HG03575 (cell line): Measurements from ENCODE around the gene SH3TC2.

Experiments
- ATAC-seq: cut with Tn5 transposase; IDR thresholded peaks from one replicate; pipeline ENCODE4 v1.9.1; 2021; ENCODE audit not compliant: unreplicated experiment, insufficient number of reproducible peaks, low FRiP score; ENCODE audit errors: extremely low read depth

The SH3TC2 gene

DNA sequence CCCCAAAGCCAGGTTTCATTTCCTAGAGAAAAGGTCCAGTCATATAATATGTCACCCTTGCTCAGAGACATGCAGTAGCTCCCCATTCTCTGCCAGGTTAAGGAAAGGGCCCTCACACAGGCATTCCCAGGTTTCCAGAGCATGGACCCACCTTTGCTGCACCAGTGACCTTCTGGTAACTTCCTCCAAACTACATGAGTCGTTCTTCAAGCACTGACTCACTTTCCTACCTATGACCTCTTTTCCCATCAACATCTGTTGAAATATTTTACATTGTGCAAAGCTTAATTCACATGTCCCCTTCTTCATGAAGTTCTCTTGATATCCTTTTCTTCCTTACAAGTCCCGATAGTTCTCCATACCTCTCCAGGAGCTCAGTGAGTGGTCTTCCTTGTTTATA, 25.9 kb downstream of the SH3TC2 start:
- no peak for ATAC-seq

DNA sequence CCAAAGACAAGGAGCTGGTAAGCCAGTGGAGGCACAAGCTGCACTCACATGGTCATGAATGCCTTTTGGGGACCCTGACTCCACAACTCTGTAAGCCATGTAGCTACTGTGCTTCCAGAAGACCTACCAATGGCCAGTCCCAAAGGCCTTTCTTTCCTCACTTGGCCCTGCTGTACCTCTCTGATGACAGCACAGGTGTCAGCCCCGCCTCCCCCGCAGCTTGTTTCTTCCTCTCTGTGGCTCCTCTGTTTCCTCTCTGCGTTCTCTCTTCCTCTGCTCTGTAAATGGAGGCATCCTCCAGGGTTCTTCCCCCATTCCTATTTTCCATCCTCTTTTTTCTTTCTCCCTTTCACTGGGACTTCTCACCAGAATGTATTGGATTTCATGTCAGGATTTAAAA, 26.7 kb downstream of the SH3TC2 start:
- no peak for ATAC-seq

GRCh38 chr5:149035372-149035790, 27.5 kb downstream of the SH3TC2 start:
- ATAC-seq = no peak

GRCh38 chr5:149030838-149031397, 31.9 kb downstream of the SH3TC2 start:
- ATAC-seq = no peak

- no peak for ATAC-seq
Measured at GRCh38 chr5:149030392-149030791, 32.5 kb downstream of the SH3TC2 start.

- no peak for ATAC-seq
Measured at GRCh38 chr5:149028984-149029383, 33.9 kb downstream of the SH3TC2 start.

- ATAC-seq = no peak
Measured at GRCh38 chr5:149028161-149028560, 34.7 kb downstream of the SH3TC2 start.

DNA sequence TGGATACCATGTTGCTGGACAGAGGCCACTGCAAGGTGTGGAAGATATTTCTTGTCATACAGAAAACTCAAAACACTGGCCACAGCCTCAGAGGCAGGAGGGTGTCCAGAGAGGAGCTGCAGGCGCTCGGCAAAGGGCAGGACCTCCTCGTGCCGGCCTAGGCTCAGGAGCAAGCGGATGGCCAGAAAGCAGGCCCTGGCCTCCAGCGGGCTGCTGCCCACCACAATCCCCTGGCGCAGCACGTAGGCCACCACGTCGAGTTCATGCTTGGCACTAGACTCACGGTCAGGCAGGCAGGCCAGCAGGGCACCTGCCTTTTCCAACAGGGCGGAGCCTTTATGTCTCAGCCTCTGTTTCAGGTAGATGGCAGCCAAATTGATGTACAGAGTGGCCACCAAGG, 35.2 kb downstream of the SH3TC2 start:
- no peak for ATAC-seq

DNA sequence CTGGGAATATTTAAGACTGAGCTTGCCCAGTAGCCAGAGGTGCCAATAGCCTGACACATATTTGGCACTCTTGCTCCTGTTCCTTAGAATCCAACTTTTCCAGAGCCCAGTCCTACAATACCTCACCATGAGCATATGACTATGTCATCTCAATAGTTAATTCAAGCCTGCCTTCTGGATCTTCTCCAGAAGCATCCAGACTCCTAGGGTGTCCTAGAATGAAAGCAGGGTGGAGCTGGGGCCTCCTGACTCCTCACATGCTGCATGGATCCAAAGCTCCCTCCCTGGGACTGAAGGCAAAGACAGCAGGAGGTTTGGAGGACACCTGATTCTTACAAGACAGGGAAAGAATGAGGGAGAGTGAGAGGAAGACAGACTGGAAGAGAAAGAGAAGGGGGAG, 37.9 kb downstream of the SH3TC2 start:
- ATAC-seq = no peak

DNA sequence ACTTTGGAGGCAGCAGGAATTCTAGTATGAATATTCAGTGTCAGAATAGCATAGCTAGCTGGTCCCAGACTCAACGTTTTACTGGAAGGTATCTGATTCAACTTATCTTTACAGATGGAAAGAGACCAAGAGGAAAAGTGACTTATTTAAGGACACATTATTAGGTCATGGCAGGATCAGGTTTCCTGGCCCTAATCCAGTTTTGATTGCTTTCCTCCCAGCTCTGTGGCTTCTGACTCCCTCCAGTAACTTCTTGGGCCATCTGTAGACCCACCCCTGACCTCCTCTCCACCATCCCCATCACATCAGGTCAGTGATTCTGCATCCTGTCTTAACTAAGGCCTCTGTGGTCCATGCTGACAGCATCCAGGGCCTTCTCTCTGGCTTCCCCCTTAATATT, 38.4 kb downstream of the SH3TC2 start:
- no peak for ATAC-seq

GRCh38 chr5:149022200-149022599, 40.7 kb downstream of the SH3TC2 start:
- no peak for ATAC-seq

DNA sequence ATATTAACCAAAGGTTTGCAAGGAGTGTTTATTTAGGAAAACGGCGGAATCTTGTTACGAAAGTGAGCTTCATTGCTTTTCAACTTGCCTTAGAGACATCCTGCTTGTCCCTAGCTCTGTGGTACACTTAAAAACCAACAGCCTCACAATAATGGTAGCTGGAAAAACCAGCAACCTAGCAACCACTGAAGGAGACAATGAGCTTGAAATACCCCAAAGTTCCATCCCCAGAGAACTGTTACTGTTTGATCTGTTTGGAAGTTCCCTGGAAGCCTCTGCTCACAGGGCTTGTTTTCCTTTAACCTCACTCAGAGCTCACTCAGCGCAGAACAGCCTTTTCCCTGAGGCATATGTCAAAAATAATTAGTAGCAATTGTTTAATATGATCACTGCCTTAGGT, 43.2 kb downstream of the SH3TC2 start:
- ATAC-seq = no peak

DNA sequence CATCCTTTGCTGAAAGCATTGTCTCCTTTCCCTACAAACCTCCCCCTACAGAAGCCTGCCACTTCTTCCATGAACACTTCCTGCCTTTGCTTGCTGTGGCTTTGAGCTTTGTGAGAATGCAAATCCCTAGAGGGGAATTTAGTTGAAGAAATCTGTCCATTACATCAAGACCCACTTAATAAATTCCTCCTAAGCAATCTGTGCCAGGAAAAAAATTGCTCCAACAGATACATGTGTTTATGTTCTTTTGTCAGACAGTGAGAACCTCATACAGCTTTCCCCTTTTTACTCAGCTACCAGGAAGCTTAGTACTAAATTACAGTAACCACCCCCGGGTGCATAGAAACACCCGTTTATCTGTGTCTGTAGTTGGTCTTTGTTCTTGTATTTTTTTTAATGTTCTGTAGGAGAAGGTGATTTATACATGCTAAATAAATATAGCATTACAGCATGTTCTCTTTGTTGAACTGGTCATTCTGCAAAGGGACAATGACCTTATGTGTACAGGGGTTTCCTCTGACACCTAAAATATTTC, 43.9 kb downstream of the SH3TC2 start:
- no peak for ATAC-seq

DNA sequence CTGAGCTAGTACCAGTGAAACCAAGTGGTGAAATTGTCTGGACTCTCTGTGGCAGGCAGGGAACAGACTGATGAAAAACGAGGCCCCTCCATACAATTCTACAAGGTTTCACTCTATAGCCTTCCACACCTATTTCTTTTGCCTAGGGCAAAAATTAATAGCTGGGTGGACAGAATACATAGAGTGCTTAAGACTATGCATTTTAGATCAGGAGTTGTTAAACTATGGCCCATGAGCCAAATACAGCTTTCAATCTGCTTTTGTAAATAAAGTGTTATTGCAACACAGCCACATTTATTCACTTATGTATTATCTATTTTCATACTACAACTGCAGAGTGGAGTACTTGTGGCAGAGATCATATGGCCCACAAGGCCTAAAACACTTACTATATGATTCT, 45.2 kb downstream of the SH3TC2 start:
- no peak for ATAC-seq

DNA sequence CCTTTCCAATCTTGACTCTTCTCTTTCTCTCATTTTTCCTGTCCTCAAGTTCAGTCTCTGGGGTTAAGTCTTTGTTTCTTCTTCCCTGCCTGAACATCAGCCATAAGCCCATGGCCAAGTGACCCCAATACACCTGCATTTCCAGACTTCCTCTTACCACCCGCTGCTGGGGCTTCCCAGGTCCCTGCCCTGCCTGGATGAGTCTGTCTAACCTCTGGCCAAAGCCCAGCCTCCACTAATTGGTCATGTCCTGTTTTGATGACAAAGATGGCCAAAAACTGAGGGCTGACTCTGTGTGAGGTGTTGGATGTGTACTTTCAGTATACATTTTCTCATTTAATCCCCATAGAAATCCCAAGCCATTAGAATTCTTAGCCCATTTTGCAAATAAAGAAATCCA, 47.3 kb downstream of the SH3TC2 start:
- ATAC-seq = no peak

GRCh38 chr5:149015126-149015525, 47.7 kb downstream of the SH3TC2 start:
- ATAC-seq = no peak

DNA sequence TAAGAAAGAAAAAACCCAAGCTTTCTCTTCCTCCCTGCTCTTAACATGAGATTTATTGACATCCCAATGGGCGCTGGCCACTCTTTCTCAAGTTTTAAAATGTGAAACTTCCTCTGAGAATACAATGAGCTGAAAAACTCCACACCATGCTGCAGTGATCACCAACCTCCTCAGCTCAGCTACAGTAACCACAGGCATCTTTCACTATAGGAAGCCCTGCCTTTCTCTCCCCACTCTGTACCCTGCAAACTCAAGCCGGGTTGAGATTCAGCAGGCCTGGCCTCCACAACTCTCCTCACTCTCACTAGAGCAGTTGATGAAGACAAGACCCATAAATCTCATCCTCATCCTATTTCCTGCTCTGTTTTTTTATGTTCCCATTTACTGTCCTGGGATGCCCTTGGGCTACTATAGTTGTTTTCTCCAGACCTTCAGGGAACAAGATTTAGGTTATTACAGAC, 48.3 kb downstream of the SH3TC2 start:
- no peak for ATAC-seq

GRCh38 chr5:149013796-149014195, 49.1 kb downstream of the SH3TC2 start:
- ATAC-seq = no peak

- ATAC-seq = no peak
Measured at GRCh38 chr5:149012350-149012749, 50.5 kb downstream of the SH3TC2 start.

- ATAC-seq = no peak
Measured at GRCh38 chr5:149011728-149012127, 51.1 kb downstream of the SH3TC2 start.

DNA sequence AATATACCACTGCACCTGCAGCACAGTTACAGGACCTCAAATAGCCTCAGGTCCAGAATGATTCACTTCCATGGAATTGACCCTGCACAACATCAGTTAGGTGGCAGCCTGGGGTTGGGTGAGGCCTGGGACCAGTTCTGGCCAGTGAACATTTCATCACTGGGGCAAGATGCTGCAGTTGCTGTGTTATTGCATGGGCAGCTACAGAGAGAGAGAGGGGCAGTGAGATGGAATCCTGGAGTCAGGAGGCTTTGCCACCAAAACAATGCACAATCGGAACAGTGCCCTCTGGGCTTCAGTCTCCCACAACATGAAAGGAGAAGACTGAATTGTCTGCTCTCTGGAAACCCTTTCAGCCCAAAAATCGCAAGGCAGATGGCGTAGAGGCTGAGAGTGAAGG, 51.8 kb downstream of the SH3TC2 start:
- no peak for ATAC-seq
